Endothelial cell of umbilical vein (primary cell): Measurements from ENCODE around the gene CCDC12.

Source experiments
- CTCF ChIP-seq, 2 donors: IDR thresholded peaks; 1 replicate in 1 of 2; 2 replicates in 1 of 2; pipeline ENCODE4 v1.5.1; 2011; ENCODE audit warnings: low read length in 2 of 2, mild to moderate bottlenecking in 2 of 2, moderate library complexity in 2 of 2, control low read depth in 1 of 2, inconsistent platforms in 1 of 2, low read depth in 1 of 2; ENCODE audit not compliant: insufficient read depth in 1 of 2; ENCODE audit errors: extremely low read depth in 1 of 2
- EZH2 ChIP-seq: IDR thresholded peaks from 2 replicates; pipeline ENCODE4 v1.6.1; 2012; ENCODE audit warnings: borderline replicate concordance, low read depth, mild to moderate bottlenecking, moderate library complexity, low read length, inconsistent platforms; ENCODE audit not compliant: severe bottlenecking
- FOS ChIP-seq: IDR thresholded peaks from 2 replicates; pipeline ENCODE4 v1.6.1; 2011; ENCODE audit warnings: mild to moderate bottlenecking, low read length, moderate library complexity, borderline replicate concordance; ENCODE audit not compliant: insufficient read depth
- GATA2 ChIP-seq: IDR thresholded peaks from 2 replicates; pipeline ENCODE4 v1.7.0; 2011; ENCODE audit warnings: low read depth, mild to moderate bottlenecking, moderate library complexity, mixed read lengths, low read length; ENCODE audit not compliant: insufficient read length, insufficient read depth
- JUN ChIP-seq: IDR thresholded peaks from 2 replicates; pipeline ENCODE4 v1.6.1; 2011; ENCODE audit warnings: borderline replicate concordance, low read depth; ENCODE audit not compliant: insufficient read length, insufficient read depth
- MAX ChIP-seq: IDR thresholded peaks from 2 replicates; pipeline ENCODE4 v1.6.1; 2011; ENCODE audit not compliant: insufficient read depth, insufficient read length
- MYC ChIP-seq: IDR thresholded peaks from one replicate; pipeline ENCODE4 v1.6.1; 2011; ENCODE audit warnings: mild to moderate bottlenecking, low read depth, low read length
- POLR2A ChIP-seq: IDR thresholded peaks from 2 replicates; pipeline ENCODE4 v1.6.1; 2012; ENCODE audit warnings: low read depth, mild to moderate bottlenecking, control low read depth, low read length
- POLR2AphosphoS5 ChIP-seq: IDR thresholded peaks from 2 replicates; pipeline ENCODE4 v1.6.1; 2012; ENCODE audit warnings: low read depth, mild to moderate bottlenecking, control low read depth, low read length, moderate library complexity; ENCODE audit not compliant: insufficient read depth

- TF ChIP-seq CTCF (IDR thresholded peaks at IDR 0.05; ENCODE audit: extremely low read depth in 1 of 2, insufficient read depth in 1 of 2, low read depth in 1 of 2, low read length in 2 of 2) (no peak), POLR2A (no peak), EZH2 (no peak), MAX (no peak), JUN (no peak), POLR2AphosphoS5 (no peak), FOS (no peak), MYC (no peak), GATA2 (no peak)
These were observed 99.9 kb downstream of the CCDC12 start for GRCh38 chr3:46876313-46877300.
